Esophagus squamous epithelium (tissue), 5 donors: ENCODE measurements around the gene CAPN2. TPM values are rescaled to one million over a fixed set of nuclear protein-coding genes. Genes with fewer than 3 reads are reported as not detected.
"Not testable (repeated sequence)": the region's sequence is repeated elsewhere in the genome, so short reads cannot be mapped to it uniquely, and the experiment has no call there.

Experiments used
- DNase-seq: peaks from one replicate; lab custom pipeline; 2025; lab: John Stamatoyannopoulos, UW
- H3K27ac ChIP-seq, 4 donors: fragments of 200-600 bp; sonication (generic); one replicate each; pipeline ENCODE4 v1.5.1; 2016 to 2019; ENCODE audit warnings: mild to moderate bottlenecking in 1 of 4
- H3K27me3 ChIP-seq, 4 donors: fragments of 200-600 bp; sonication (generic); 1 replicate in 3 of 4; 2 replicates in 1 of 4; pipeline versions ENCODE4 v1.5.1 to v1.6.0; 2017 to 2021; ENCODE audit warnings: antibody characterized with exemption in 1 of 4
- H3K36me3 ChIP-seq, 3 donors: fragments of 200-600 bp; sonication (generic); one replicate each; pipeline ENCODE4 v1.5.1; 2016 to 2019
- H3K4me1 ChIP-seq, 3 donors: fragments of 200-600 bp; sonication (generic); one replicate each; pipeline ENCODE4 v1.5.1; 2017 to 2019
- H3K4me3 ChIP-seq, 4 donors: fragments of 200-600 bp; sonication (generic); 1 replicate in 3 of 4; 2 replicates in 1 of 4; pipeline ENCODE4 v1.5.1; 2016 to 2019; ENCODE audit warnings: mild to moderate bottlenecking in 2 of 4, moderate library complexity in 1 of 4
- H3K9me3 ChIP-seq, 3 donors: fragments of 200-600 bp; sonication (generic); one replicate each; pipeline ENCODE4 v1.5.1; 2016 to 2019
- CTCF ChIP-seq, 6 experiments: fragments of 450-650 bp in 4 of 6; fragments of 200-600 bp in 2 of 6; sonication (generic) in 2 of 6; IDR thresholded peaks; one replicate each; pipeline ENCODE4 v1.5.1; 2016 to 2019; ENCODE audit warnings: antibody characterized with exemption in 6 of 6, mild to moderate bottlenecking in 4 of 6, moderate library complexity in 4 of 6
- POLR2A ChIP-seq, 4 donors: fragments of 450-650 bp; IDR thresholded peaks; one replicate each; pipeline ENCODE4 v1.6.1; 2017; ENCODE audit warnings: antibody characterized with exemption in 4 of 4, mild to moderate bottlenecking in 4 of 4, moderate library complexity in 3 of 4
- WGBS, 2 donors: methylation state at CpG; one replicate each; pipeline ENCODE4 v1.1.5; 2018; 5-methylcytosine and 5-hydroxymethylcytosine counted together
- intact Hi-C: fragments of 100-400 bp; cut with DNase I; formaldehyde crosslinking; loops from one replicate; pipeline ENCODE4 v1.15.0; 2022
- total RNA-seq, 4 donors: library from RNA; depleted of rRNA; stranded (reverse); fragments of >200 nt; gene quantifications; one replicate each; pipeline ENCODE4 v1.1.0, GENCODE V29; 2016
- donor health status: DM: yes; HTN: yes; CAD: no.

Gene CAPN2
- total RNA-seq, 4 donors from 2014 or later, result 145 to 234 (median 177) TPM

GRCh38 chr1:223738465-223739365, 26.4 kb downstream of the CAPN2 start:
- Histone ChIP-seq H3K27me3 (no peaks in the 10 kb centered on the region), H3K9me3 (no peaks in the 10 kb centered on the region), H3K36me3 (peaks cover 0 to 55% (median 0%) of the 10 kb centered on the region in 3 donors), H3K27ac (peak overlapping the region; percentile 75 to 91 (median 88)), H3K4me1 (peaks cover 28 to 77% (median 52%) of the 10 kb centered on the region in 3 donors), H3K4me3 (no peak overlapping the region)
- TF ChIP-seq CTCF (IDR thresholded peaks at IDR 0.05) (no peak), POLR2A (IDR thresholded peaks at IDR 0.05) (no peak)
- 50 to 56% methylated on average over 9 to 14 of the region's 14 CpGs for WGBS, 2 donors
- no peak for DNase-seq
- intact Hi-C loops, result no loop called here

GRCh38 chr1:223739366-223740037, 27.2 kb downstream of the CAPN2 start:
- H3K4me3 ChIP-seq, result no peak overlapping the region
- H3K27me3 ChIP-seq, result no peaks in the 10 kb centered on the region
- H3K9me3 ChIP-seq, result no peaks in the 10 kb centered on the region
- TF ChIP-seq CTCF (IDR thresholded peaks at IDR 0.05), result no peak
- no peak for TF ChIP-seq POLR2A (IDR thresholded peaks at IDR 0.05)
- H3K36me3 ChIP-seq, result peaks cover 0 to 58% (median 0%) of the 10 kb centered on the region in 3 donors
- H3K4me1 ChIP-seq, result peaks cover 20 to 69% (median 49%) of the 10 kb centered on the region in 3 donors
- WGBS, 2 donors, result 18 to 25% methylated on average over 5 to 7 of the region's 7 CpGs
- H3K27ac ChIP-seq, result peak overlapping the region; percentile 75 to 91 (median 88)
- no peak for DNase-seq
- intact Hi-C loops, result no loop called here

DNA sequence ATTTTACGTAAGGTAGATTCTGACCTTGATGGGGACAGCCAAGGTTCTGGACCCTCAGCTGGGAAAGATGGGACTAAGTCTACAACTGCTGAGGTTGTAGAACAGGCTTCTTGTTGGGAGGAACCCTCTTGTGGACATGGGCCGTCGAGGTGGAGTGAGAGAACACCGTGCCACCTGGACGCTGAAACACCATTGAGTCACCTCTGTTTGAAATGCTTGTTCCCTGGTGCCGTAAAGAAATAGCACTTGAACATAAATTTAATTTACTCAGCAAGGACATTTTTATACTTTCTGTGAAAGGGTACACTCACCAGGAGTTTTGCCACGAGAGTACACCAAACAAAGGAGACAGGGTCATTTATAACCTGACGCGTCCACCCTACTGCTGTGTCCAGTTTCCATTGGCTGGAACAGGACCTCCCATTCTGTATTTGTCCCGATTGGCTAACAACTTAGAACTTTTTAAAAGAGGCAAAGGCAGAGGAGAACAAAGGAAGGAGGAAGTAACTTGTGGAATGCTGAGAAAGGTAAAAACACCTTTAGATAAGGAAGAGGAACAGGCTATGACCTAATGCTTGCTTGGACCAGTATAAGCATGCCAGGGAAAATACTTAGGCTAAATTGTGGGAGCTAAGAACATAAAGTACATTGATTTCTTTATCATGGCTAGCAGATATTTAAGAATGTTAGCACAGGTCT, 27.8 kb downstream of the CAPN2 start:
- H3K4me3 ChIP-seq, H3K9me3 ChIP-seq, intact Hi-C loops, DNase-seq, H3K27me3 ChIP-seq: not testable (repeated sequence)
- 35 to 56% methylated on average over 9 to 10 of the region's 10 CpGs for WGBS, 2 donors
- Histone ChIP-seq H3K36me3 (peaks cover 0 to 58% (median 4%) of the 10 kb centered on the region in 3 donors), H3K27ac (peak overlapping the region; percentile 75 to 91 (median 88)), H3K4me1 (peaks cover 18 to 63% (median 49%) of the 10 kb centered on the region in 3 donors)

DNA sequence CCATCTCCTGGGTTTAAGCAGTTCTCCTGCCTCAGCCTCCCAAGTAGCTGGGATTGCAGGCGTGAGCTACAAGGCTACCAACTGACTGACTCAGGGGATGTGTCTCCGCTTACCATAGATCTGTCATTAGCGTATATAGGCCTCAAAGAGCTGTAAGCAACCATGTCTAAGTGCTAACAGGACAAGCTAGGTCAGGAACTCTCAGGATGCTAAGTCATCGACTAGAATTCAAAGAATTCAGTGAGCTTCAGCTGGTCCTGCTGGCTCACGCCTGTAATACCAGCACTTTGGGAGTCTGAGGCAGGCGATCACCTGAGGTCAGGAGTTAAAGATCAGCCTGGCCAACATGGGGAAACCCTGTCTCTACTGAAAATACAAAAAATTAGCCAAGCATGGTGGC, 29.5 kb downstream of the CAPN2 start:
- 64 to 68% methylated on average over 5 of the region's 6 CpGs for WGBS, 2 donors
- Histone ChIP-seq H3K4me3 (no peak overlapping the region), H3K27me3 (no peaks in the 10 kb centered on the region), H3K4me1 (peaks cover 18 to 62% (median 46%) of the 10 kb centered on the region in 3 donors), H3K9me3 (no peaks in the 10 kb centered on the region), H3K27ac (peak overlapping the region; percentile 32 to 91 (median 82)), H3K36me3 (peaks cover 3 to 58% (median 14%) of the 10 kb centered on the region in 3 donors)
- intact Hi-C loops, result no loop called here
- no peak for DNase-seq
- TF ChIP-seq CTCF (IDR thresholded peaks at IDR 0.05) (no peak), POLR2A (IDR thresholded peaks at IDR 0.05) (no peak)

GRCh38 chr1:223742856-223743517, 30.6 kb downstream of the CAPN2 start:
- TF ChIP-seq POLR2A (IDR thresholded peaks at IDR 0.05) (no peak), CTCF (IDR thresholded peaks at IDR 0.05) (no peak)
- H3K4me3 ChIP-seq, result no peak overlapping the region
- H3K27ac ChIP-seq, result peak overlapping the region in 1 of 4 donors; percentile 16
- DNase-seq, result no peak
- intact Hi-C loops, result no loop called here
- H3K4me1 ChIP-seq, result peaks cover 23 to 61% (median 37%) of the 10 kb centered on the region in 3 donors
- no peaks in the 10 kb centered on the region for H3K9me3 ChIP-seq
- peaks cover 6 to 66% (median 14%) of the 10 kb centered on the region in 3 donors for H3K36me3 ChIP-seq
- 55 to 77% methylated on average over 8 to 9 of the region's 9 CpGs for WGBS, 2 donors
- H3K27me3 ChIP-seq, result no peaks in the 10 kb centered on the region
